HG02642 (cell line): ENCODE measurements around the gene DLGAP1.

ENCODE experiments used
- ATAC-seq: cut with Tn5 transposase; IDR thresholded peaks from one replicate; pipeline ENCODE4 v1.9.1; 2021; ENCODE audit warnings: mild to moderate bottlenecking; ENCODE audit not compliant: unreplicated experiment, poor library complexity

The DLGAP1 gene

GRCh38 chr18:3759099-3759498 is 696.0 kb downstream of the DLGAP1 start:
- no peak for ATAC-seq

DNA sequence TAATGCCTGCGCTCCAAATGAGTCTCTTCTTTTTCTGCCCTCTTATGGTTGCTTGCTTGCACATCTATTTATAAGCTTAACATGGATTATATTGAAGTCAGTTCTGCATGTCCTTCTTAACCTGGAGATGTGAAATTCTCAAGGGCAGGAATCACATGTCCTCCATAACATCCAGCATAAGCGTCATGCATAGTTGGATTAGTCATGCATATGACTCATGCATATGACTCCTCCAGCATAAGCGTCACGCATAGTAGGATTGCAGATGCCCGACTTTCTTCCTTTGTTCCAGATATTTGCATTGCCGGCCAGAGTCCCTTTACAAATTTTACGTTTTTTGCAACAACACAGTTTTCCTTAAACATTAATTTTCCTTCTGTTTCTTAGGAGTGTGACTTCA is 696.6 kb downstream of the DLGAP1 start:
- no peak for ATAC-seq

DNA sequence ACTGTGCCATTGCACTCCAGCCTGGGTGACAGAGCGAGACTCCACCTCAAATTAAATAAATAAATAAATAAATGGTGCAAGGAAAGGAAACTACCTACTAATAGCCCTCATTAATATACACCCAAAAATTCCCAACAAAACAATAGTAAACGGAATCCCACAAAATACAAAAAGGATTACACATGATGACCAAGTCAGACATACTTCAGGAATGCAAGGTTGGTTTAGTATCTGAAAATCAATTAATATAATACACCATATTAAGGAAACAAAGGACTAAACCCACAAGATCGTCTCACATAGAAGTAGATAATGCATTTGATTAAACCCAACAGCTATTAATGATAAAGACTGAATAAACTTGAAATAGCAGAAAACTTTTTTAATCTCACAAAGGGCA is 697.7 kb downstream of the DLGAP1 start:
- ATAC-seq: no peak

DNA sequence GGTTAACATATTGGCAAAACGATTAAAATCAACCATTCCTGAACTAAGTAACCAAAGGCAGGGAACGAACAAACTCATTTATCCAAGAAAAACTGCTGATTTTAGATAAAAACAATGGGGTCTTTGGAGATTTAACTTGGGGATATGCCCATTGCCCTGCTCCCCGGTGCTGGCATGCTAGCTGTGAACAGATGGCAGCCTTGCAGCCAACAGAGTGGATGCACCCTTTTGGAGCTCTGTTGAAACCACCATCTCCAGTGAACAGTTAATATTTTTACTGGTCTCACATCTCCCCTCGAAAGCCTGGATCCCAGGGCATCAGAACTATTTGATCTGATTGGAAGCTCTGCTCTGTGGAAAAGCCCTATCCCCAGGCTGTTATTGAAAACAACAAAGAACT is 702.0 kb downstream of the DLGAP1 start:
- no peak for ATAC-seq

DNA sequence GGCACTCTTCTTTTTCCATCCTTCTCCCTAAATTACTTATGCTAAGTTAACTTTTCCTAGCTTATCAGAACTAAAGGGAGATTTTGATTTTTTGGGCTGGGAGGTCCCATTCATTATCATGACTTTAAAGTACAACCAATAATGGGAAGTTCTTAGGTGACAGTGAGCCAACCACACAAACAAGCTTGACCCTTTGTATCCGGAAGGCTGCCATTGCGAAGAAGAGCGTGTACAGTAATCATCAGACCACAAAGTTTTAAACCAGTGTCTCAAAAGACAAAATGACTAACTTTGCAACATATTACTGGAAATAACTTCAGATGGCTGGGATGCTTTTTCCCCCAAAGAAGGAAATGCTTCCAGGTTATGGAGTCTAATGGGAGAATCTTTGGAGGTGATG is 707.0 kb downstream of the DLGAP1 start:
- ATAC-seq: no peak

GRCh38 chr18:3747176-3747973 is 707.7 kb downstream of the DLGAP1 start:
- no peak for ATAC-seq

DNA sequence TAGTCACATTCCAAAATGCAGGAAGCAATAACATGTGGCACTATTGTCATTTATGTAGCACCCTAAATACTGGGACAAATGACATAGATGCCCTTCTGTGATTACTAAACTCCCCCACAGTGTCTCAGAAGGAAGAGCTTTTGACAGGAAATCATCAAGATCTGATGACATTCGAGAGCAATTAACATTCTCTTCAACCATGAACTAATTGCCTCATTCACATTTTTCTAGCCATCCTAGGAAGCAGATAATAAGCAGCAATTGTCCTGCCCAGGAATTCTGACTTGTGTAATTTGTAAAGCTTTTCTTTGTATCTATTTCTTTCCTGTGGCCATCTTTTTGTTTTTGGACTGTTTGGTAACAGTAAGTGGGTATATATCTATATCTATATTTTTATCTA is 712.6 kb downstream of the DLGAP1 start:
- ATAC-seq: no peak

DNA sequence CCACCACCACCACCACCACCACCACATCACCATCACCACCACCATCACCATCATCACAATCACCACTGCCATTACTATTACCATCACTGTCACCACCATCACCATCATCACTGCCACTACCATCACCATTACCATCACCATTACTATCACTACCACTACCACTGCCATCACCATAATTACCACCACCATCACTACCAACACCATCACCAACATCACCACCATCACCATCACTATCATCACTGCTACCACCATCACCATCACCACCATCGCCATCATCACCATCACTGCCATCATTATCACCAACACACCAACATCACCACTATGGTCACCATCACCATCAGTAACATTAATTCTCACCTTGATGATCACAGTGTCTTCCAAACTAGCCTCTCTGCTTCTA is 713.8 kb downstream of the DLGAP1 start:
- ATAC-seq: no peak

DNA sequence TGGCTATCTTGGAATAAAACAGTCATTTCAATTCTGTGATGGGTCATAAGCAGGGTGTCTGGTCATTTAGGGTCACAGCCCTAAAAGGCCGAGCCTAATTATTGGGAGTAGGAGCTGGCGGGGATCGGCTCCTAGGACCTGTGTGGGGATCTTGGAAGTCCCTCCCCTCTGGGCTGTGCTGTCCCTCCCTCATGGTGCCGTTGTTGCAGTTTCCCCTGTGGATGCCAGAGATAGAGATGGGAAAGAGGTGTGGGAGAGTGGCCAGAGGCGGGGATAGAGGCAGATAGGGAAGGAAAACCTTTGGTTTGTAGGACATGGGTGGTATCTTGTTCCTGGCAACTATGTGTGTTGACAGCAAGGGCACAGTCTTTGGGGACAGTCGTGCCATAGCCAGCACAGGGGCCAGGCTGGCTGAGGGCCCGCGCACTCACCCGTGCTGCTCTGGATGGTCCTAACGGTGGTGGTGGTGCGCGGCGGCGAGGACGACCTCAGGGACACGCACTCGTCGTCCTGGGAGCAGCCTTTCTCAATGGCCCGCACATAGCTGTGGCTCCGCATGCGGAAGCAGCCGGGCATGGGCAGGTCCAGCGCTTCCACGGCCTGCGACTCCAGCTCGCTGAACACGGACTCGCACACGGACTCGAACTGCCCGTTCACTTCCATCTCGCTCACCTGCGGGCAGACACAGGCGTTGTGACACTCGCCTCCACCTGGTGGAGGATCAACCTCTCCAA is 726.2 kb downstream of the DLGAP1 start:
- ATAC-seq: no peak

DNA sequence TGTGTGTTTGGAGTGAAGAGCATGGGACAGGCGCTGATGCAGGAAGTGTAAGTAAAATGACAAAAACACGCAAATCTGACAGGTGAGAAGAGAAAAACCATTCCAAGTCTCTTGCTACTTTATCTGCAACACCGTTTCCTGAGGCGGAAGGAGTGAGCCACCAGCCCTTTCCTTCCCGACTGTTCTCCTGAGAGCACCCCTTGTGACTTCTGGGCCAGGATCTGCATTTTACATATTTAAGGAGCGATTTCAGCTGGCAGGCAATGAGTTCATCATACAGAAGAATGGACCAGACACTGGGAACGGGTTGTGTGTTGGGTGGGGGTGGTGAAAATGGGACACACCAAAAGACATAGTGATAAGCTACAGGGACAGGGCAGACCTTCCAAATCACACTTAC is 727.8 kb downstream of the DLGAP1 start:
- ATAC-seq: no peak

GRCh38 chr18:3726238-3726951 is 728.7 kb downstream of the DLGAP1 start:
- ATAC-seq: no peak

- ATAC-seq: no peak
These were observed 730.0 kb downstream of the DLGAP1 start for GRCh38 chr18:3725115-3725514.

GRCh38 chr18:3723554-3723953 is 731.6 kb downstream of the DLGAP1 start:
- ATAC-seq: no peak

GRCh38 chr18:3722649-3723433 is 732.3 kb downstream of the DLGAP1 start:
- ATAC-seq: no peak

GRCh38 chr18:3721771-3722648 is 733.1 kb downstream of the DLGAP1 start:
- no peak for ATAC-seq

- ATAC-seq: no peak
These were observed 734.1 kb downstream of the DLGAP1 start for GRCh38 chr18:3720818-3721545.

DNA sequence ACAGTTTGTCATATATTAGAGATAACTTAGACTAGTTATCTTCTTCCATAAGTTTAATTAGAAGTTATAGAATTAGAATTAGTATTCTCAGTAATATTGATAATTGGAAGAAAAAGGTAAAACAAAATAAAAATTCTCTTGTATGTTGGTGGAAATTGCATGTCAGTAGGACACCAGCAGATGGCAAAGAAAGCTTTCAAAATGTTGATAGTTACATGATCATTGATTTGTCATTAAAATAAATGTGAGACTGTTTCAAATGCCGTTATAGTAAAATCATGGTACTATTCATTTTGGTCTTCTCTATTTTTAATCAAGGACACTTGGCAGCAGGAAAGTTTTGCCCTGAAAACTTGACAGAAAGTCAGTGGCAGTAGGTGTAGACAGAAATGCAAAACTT is 734.9 kb downstream of the DLGAP1 start:
- no peak for ATAC-seq

GRCh38 chr18:3717376-3718025 is 737.6 kb downstream of the DLGAP1 start:
- no peak for ATAC-seq
